Ammon's horn (tissue), 1 donor: Measurements from ENCODE around the gene CCL26.
"Not testable (repeated sequence)": the region's sequence is repeated elsewhere in the genome, so short reads cannot be mapped to it uniquely, and the experiment has no call there.

Experiments used
- DNase-seq: peaks from one replicate; pipeline ENCODE4 v3.0.0-alpha.2; 2016; ENCODE audit warnings: low spot score

The CCL26 gene

DNA sequence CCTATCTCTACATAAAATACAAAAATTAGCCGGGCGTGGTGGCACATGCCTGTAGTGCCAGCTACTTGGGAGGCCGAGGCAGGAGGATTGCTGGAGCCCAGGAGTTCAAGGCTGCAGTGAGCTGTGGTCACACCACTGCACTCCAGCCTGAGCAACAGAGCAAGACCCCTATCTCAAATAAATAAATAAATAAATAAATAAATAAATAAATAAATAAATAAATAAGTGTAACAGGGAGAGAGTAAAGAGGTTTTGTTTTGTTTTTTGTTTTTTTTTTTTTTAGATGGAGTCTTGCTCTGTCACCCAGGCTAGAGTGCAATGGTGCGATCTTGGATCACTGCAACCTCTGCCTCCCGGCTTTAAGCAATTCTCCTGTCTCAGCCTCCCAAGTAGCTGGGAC lies 20.6 kb upstream of the CCL26 start:
- not testable (repeated sequence) for DNase-seq

DNA sequence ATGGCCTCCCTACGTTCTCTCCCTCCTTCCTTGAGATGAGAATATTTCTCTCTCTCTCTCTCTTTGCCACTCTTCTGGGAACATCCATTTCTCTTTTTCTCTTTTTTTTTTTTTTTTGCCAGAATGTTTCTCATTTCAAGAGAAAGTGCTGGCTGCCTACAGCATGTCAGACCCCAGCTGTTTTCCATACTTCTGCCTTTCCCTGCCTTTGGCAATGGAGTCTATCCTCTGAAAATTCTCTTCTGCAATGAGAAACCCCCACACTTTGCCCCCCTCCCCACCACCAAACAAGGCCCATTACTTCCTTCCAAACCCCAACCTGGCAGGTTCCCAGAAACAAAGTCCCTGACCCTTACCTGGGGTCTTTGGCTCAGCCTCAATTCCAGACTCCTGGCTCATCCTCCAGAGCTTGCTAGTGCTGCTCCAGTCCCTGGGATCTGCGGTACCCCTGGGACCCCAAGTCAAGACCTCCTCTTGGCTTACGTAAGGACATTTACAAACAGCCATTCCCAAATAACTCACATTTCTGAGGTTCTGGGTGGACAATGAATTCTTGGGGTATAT lies 17.4 kb upstream of the CCL26 start:
- no peak for DNase-seq

DNA sequence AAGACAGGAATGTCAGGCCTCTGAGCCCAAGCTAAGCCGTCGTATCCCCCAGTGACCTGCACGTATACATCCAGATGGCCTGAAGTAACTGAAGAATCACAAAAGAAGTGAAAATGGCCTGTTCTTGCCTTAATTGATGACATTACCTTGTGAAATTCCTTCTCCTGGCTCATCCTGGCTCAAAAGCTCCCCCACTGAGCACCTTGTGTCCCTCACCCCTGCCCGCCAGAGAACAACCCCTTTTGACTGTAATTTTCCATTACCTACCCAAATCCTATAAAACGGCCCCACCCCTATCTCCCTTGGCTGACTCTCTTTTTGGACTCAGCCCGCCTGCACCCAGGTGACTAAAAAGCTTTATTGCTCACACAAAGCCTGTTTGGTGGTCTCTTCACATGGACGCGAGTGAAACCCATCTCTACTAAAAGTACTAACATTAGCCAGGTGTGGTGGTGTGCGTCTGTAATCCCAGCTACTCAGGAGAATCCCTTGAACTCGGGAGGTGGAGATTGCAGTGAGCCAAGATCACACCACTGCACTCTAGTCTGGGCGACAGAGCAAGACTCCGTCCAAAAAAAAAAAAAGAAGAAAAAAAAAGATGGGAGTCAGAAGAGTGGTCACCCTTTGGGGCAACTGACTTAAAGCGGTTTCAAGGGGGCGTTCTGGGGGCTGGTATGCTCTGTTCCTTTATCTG lies 16.3 kb upstream of the CCL26 start:
- not testable (repeated sequence) for DNase-seq

DNA sequence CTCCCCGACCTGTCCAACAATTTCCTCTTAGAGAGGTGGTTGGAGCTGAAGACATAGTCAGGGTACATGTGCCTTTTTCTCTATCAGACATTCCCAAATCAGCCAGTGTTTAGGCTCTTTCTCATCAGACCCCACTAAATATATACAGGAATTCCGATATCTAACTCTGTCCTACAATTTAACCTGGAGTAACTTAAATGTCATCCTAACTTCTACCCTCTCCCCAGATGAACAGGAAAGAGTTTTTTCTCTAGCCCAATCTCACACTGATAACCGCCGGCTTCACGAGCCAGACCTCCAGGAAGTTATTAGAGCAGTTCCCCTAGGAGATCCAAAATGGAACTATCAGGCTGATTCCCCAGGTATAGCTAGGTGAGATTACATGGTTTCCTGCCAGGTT lies 11.0 kb upstream of the CCL26 start:
- not testable (repeated sequence) for DNase-seq

DNA sequence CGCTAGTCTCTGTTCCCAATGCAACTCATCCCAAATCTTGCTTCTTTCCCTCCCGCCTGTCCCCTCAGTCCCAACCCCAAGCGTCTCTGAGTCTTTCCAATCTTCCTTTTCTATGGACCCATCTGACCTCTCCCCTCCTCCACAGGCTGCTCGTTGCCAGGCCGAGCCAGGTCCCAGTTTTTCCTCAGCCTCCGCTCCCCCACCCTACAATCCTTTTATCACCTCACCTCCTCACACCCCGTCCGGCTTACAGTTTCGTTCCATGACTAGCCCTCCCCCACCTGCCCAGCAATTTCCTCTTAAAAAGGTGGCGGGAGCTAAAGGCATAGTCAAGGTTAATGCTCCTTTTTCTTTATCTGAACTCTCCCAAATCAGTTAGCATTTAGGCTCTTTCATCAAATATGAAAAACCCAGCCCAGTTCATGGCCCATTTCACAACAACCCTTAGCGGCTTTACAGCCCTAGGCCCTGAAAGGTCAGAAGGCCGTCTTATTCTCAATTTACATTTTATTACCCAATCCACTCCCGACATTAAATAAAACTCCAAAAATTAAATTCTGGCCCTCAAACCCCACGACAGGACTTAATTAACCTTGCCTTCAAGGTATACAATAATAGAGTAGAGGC lies 8.7 kb upstream of the CCL26 start:
- DNase-seq: not testable (repeated sequence)

DNA sequence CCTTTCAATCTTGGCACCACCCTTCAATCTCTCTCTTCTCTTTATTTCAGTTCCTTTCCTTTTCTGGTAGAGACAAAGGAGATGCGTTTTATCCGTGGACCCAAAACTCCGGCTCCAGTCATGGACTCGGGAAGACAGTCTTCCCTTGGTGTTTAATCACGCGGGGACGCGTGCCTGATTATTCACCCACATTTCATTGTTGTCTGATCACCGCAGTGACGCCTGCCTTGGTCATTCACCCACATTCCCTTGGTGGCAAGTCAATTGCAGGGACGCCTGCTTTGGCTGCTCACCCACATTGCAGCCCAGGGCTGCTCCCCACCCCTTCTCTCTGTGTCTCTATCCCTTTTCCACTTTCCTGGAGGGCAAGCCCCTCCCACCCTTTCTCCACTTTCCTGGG lies 7.5 kb upstream of the CCL26 start:
- not testable (repeated sequence) for DNase-seq

DNA sequence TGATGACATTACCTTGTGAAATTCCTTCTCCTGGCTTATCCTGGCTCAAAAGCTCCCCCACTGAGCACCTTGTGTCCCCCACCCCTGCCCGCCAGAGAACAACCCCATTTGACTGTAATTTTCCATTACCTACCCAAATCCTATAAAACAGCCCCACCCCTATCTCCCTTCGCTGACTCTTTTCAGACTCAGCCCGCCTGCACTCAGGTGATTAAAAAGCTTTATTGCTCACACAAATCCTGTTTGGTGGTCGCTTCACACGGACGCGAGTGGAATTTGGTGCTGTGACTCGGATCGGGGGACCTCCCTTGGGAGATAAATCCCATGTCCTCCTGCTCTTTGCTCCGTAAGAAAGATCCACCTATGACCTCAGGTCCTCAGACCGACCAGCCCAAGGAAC lies 7.0 kb upstream of the CCL26 start:
- DNase-seq: not testable (repeated sequence)

DNA sequence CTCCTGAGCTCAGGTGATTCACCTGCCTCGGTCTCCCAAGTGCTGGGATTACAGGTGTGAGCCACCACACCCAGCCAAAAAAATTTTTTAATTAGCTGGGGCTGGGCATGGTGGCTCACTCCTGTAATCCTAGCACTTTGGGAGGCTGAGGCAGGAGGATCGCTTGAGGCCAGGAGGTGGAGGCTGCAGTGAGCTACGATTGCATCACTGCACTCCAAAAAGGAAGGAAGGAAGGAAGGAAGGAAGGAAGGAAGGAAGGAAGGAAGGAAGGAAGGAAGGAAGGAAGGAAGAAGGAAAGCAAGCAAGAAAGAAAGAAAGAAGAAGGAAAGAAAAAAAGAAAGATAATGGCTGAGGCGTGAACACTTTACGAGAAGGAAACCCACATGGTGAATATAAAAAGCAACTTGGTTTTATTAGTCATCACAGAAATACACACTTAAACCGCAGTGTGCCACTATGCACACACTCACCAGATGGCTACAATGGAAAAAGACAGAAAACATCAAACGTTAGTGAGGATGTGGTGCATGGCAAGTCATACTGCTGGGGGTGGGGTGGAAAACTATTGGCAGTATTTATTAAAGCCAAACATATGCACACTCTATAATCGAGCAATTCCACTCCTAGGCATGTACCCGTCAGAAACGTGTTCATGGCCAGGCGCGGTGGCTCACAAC lies 4.4 kb upstream of the CCL26 start:
- peak; percentile 64 for DNase-seq

DNA sequence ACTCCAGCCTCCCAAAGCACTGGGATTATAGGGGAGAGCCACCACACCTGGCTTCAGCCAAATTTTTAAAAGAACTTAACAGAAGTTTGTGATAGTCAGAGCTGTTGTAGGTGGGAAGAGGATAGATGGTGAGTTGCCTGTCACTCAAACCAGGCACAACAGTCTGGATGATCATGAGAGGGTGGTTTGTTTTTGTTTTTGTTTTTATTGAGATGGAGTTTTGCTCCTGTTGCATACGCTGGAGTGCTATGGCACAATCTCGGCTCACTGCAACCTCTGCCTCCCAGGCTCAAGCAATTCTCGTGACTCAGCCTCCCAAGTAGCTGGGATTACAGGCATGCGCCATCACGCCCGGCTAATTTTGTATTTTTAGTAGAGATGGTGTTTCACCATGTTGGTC lies 1.9 kb upstream of the CCL26 start:
- DNase-seq: not testable (repeated sequence)

DNA sequence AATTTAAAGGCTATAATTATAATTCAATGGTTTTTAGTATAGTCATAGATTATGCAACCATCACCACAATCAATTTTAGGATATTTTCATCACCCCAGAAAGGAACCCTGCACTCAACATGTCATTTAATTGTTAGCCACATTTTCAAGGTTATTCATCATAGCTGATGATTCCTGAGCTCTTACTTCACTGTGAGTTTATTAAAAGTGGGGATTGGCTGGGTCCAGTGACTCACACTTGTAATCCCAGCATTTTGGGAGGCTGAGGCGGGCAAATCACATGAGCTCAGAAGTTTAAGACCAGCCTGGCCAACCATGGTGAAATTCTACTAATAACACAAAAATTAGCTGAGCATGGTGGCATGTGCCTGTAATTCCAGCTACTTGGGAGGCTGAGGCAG lies 787 bp downstream of the CCL26 start:
- DNase-seq: no peak

DNA sequence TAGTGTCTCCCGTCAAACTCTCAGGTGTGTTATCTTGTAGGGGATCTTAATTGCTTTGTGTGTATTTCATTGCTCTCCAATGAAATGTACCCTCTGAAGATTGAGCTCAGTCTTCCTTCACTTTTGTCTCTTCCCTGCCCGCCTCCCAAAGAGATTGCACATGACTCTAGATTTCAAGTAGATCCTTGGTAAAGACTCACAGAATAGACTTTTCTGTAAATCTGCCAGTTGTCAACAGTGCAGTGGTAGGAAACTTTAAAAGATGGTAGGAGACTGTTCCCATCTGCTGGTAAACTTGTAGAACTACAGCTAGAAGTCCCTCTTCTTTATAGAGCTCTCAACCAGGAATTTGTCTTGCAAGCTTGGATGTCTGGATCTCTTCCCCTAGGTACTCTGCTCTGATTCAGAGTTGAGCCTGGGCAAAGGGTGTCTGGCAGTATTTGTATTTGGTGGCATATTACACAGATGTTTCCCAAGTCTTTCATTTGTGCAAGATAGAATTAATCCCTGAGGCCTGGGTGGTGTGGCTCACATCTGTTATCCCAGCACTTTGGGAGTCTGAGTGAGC lies 9.6 kb downstream of the CCL26 start:
- DNase-seq: peak; percentile 79

DNA sequence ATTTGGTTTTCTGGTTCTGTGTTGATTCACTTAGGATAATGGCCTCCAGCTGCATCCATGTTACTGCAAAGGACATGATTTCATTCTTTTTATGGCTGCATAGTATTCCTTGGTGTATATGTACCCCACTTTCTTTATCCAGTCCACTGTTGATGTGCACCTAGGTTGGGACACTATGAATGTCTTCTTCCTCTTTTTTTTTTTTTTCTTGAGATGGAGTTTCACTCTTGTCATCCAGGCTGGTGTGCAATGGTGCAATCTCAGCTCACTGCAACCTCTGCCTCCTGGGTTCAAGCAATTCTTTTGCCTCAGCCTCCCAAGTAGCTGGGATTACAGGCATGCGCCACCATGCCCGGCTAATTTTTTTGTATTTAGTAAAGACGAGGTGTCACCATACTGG lies 10.2 kb downstream of the CCL26 start:
- DNase-seq: not testable (repeated sequence)

DNA sequence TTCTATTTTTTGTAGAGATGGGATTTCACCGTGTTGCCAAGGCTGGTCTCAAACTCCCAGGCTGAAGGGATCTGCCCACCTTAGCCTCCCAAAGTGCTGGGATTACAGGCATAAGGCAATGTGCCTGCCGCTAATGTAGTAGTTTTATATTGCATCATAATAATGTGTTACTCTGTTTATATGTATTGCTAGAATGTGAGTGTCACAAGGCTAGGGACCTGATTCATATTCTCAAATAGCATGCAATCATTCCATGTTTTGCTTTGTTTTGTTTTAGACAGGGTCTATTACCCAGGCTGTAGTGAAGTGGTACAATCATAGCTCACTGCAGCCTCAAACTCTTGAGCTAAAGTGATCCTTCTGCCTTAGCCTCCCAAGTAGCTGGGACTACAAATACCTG lies 13.5 kb downstream of the CCL26 start:
- no peak for DNase-seq

DNA sequence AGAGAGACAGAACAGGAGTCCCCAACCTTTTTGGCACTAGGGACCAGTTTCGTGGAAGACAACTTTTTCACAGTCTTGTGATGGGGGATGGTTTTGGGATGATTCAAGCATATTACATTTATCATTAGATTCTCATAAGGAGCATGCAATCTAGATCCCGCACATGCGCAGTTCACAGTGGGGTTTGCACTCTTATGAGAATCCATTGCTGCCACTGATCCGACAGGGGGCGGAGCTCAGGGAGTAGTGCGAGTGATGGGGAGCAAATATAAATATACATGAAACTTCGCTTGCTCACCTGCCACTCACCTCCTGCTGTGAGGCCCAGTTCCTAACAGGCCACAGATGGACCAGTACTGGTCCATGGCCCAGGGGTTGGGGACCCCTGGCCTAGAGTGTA lies 14.2 kb downstream of the CCL26 start:
- no peak for DNase-seq

DNA sequence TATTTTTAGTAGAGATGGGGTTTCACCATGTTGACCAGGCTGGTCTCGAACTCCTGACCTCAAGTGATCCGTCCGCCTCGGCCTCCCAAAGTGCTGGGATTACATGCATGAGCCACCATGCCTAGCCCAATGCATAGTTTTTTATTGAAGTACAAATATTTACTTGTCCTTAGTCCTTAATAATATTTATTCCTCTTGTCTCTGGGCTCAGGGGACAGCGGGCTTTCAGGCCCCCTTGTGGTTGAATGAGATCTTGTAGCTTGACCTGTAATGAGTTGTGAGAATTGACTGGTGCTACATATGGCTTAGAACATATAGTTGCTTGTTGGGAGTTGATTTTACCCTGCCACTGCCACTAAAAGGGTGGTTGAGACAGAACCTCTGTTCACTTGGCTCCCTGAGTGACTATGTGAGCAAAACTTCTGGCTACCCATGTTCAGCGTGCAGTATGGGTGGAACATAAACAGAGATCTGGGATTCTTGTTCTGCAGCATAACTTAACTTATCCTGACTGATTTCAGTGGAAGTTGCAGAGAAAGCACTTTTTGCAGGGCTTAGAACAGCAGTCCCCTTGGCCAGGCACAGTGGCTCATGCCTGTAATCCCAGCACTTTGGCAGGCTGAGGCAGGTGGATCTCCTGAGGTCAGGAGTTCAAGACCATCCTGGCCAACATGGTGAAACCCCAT lies 14.9 kb downstream of the CCL26 start:
- DNase-seq: peak; percentile 23

DNA sequence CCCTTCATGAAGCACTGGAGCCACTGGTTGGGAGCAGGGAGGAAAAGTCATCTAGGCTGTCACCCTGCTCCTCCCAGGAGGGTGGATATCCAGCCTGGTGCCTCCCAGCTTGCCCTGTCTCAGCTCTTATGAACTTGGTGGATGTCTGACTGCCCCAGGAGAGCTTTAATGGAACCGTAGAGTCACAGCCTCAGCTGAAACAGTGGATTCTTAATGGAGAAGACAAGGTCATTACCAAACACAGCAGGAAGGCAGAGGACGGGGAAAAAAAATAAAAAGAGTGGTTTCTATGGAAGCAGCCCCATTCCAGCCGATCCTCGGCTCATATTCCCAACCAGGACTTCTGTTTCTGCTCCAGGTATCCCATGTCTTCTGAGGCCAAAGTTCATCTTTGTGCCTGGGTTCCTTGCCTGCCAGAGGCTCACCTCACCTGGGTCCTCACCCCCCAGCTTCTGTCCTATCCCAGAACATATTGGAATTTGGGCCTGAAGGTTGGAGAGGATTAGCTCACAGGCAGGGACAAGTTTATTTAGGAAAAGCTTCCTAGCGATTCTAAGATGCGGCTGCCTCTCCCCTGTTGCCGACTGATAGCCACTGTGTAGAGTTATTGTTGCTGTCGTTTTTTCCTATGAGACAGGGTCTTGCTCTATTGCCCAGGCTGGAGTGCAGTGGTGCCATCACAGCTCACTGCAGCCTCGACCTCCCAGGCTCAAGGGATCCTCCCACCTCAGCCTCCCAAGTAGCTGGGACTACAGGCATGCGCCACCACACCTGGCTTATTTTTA lies 15.6 kb downstream of the CCL26 start:
- no peak for DNase-seq

DNA sequence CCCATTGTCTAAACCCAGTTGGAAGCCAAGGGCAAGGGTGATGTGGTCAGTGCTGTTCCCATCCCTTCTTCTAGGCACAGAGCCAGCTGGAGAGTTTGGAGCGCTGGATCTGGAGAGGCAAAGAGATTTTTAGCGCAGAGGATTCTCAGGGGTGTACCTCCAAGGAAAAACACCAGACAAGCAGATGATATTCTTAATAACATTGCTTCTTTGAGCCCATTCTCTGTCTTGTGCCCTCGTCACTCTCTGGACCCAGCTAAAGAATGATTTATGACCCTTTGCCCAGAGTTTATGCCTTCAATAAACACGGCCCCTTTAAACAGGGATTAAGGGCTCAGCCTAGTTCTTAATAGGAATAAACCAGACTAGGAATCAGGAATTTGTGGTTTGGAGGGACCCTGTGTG lies 28.6 kb downstream of the CCL26 start:
- no peak for DNase-seq

DNA sequence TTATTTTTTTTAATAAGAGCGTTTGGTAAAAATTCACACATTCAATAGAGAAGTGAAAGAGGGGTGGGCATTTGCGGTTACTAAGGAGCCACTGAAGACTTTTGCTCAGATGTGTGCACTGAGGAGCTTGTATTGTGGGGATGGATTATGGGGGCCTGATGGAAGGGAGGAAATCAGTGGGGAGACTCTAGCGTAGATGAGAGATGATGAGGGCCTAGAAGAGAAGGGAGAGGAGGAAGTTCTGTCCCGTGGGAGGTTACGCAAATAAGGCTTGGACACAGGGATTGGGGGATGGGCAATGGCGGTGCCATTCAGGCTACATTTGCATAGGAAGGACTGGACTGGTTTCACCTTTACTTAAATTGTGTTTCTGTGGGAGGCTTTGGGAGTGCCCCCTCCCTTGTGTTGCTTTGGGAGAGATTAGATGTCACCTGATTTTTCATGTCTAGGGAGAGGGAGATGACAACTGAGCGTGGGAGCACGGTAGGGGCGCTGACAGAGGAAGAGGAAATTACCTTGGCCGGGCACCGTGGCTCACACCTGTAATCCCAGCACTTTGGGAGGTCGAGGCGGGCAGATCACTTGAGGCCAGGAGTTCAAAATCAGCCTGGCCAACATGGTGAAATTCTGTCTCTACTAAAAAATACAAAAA lies 31.0 kb downstream of the CCL26 start:
- DNase-seq: peak; percentile 47

DNA sequence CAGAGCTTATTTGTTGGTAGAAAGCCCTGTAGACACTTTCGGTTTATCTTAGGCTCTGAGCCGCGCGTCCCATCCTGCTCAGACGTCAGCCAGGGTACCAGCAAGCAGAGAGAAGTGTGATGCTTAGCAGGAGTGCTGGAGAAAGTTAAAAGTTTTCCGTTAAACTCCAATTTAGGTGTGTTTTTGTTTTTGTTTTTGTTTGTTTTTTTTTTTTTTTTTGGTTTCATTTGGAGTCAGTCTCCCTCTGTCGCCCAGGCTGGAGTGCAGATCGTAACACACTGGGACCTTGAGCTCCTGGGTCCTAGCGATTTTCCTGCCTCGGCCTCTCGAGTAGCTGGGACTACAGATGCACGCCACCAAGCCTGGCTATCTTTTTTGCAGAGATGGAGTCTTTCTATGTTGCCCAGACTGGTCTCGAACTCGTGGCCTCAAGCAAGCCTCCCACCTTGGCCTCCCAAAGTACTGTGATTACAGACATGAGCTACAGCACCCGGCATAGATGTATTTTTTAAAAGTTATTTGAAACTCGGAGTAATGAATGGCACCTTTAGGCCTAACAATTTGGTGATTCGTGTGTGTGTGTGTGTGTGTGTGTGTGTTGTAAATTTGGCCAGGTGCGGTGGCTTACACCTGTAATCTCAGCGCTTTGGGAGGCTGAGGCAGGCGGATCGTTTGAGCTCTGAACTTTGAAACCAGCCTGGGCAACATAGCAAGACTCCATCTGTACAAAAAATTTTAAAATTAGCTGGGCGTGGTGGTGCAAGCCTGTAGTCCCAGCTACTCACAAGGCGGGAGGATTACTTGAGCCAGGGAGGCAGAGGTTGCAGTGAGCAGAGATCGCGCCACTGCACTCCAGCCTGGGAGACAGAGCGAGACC lies 32.0 kb downstream of the CCL26 start:
- DNase-seq: no peak
